ENCODE measurements around the gene JARID2.

DNA sequence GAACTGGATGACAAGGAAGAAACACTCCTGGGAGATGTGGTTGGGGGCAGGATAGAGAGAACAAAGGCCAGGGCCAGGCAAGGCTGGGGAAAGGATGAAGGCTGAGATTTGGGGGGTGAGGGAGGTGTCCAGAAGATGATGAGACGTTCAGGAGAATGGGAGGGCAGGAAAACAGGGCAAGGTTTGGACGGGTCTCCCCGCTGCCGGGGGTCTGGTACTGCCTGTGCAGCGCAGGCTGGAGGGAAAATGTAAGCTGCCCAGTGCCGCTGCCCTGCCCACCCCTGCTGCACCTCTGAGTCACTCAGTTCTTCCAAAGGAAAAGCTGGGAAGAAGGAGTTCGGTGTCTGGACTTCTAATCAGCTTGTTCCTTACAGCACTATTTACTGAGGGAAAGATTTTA lies 286.1 kb downstream of the JARID2 start:
- TF ChIP-seq, protein P1, sequence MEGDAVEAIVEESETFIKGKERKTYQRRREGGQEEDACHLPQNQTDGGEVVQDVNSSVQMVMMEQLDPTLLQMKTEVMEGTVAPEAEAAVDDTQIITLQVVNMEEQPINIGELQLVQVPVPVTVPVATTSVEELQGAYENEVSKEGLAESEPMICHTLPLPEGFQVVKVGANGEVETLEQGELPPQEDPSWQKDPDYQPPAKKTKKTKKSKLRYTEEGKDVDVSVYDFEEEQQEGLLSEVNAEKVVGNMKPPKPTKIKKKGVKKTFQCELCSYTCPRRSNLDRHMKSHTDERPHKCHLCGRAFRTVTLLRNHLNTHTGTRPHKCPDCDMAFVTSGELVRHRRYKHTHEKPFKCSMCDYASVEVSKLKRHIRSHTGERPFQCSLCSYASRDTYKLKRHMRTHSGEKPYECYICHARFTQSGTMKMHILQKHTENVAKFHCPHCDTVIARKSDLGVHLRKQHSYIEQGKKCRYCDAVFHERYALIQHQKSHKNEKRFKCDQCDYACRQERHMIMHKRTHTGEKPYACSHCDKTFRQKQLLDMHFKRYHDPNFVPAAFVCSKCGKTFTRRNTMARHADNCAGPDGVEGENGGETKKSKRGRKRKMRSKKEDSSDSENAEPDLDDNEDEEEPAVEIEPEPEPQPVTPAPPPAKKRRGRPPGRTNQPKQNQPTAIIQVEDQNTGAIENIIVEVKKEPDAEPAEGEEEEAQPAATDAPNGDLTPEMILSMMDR (IDR thresholded peaks at IDR 0.05; ENCODE audit: low read length): no peak
- TF ChIP-seq EZH2phosphoT487 (IDR thresholded peaks at IDR 0.05; ENCODE audit: low read length): no peak
